ENCODE data around the gene TIMM17A.
"Not testable (repeated sequence)": the region's sequence is repeated elsewhere in the genome, so short reads cannot be mapped to it uniquely, and the experiment has no call there.

Gene TIMM17A

DNA sequence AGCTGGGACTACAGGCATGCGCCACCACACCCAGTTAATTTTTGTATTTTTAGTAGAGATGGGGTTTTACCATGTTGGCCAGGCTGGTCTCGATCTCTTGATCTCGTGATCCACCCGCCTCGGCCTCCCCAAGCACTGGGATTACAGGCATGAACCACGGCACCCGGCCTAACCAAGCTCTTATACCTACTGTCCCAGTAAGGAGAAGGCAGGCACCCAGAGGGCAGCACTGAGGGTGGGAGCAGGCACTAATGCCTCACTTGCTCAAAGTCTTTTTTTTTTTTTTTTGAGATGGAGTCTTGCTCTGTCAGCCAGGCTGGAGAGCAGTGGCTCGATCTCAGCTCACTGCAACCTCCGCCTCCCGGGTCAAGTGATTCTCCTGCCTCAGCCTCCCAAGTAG is 15.0 kb upstream of the TIMM17A start:
- not testable (repeated sequence) for DNase-seq (ENCODE audit: low spot score)

DNA sequence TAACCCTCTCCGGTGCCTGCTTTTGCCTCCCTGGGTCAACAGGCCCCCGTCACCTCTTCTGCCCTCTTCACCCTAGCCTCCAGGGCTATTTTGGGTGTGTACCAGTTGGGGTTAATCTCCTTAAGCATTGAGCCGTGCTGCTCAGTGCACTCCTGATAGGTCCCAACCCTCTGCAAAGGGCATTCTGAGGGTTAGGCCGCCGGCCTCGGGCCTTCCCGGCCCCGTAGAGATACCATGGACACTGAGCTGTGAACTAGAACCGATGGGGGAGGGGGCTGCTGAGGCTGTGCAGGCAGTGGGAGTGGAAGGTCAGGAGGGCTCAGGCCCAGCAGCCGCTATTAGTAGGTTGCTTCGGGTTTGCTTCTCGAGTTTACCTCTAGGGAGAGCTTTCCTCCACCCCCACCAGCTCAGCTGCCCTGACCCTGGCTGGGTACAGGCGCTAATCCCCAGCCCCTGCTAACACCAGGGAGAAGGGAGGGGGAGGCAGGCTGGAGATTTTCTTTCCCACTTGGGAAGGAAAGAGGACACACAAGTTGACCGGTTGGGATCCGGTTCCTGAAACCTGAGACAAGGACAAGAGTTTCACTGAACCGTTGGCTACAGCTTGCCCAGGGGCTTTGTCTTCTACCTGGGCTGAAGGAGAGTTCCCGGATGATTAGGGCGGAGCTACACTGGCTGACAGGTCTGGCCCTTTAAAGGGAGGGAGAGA is 13.7 kb upstream of the TIMM17A start:
- no peak for DNase-seq (ENCODE audit: low spot score)

DNA sequence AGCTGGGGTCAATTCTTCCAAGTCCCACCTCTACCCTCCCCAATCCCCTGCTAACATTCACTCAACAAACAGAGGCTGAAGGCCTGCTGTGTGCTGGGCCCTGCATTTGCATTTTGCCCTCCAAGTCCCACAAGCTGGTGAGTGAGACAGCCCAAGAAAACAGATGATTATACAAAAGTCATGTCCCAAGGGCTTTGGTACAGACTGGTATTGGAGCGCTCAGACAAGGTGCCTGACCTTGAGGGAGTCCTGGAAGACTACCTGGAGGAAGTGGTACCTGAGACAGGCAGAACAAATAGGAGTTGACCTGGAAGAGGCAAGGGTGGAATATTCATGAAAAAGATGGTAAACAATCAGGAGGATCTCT is 13.2 kb upstream of the TIMM17A start:
- DNase-seq (ENCODE audit: low spot score) = no peak

DNA sequence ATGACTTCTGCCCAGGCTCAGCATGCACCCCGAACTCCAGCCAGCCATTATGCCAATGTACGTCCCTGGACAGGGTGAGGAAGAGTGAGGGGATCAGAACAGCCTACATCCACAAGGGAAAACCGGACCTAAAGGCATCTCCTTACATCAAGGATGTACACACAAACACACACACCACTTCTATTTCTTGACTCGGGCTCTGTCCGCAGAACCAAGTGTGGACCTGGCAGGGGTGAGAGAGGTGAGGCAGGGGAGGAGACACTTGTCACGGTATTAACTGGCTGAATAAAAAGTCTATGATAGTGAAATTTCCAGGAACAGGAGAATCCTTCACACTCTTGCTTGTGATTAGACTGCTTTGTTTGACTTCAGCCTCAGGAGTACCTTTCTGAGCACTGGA is 11.3 kb upstream of the TIMM17A start:
- DNase-seq (ENCODE audit: low spot score) = no peak

DNA sequence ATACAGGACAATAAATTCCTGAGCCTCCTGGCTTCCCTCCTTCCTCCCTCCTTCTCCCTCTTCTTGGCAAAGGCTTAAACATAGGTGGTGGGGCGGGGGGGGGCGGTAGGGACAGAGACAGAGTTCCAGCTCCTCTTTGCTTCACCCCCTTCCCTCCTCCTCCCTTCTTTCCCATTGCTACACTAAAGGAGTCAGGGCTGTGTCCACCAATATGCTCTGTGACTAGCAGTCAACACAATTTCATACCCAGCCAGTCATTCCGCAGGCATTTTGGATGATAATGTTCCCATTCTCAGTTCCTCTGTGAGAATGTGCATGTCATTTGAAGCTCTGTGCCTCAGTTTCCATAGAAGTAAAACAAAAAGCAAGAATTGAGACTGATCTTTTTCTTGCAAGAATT is 10.7 kb upstream of the TIMM17A start:
- no peak for DNase-seq (ENCODE audit: low spot score)

DNA sequence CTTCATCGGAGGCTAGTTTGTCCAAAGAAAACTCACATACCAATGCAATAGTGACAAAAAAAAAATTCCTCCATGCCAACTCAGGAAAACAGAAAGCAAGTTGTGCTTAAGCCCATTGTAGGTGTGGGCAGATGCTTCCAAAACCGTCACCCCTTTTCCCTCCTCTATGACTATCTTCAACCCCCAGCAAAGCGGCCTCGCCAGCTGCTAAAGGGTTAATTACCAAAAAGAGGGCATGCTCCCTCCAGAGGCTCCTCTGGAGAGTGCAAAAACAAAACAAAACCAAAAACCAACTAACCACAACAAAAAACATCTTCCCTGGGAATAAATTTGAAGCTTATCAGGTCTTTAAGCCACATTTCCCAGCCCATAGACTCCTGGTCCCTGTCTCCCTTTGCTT is 10.1 kb upstream of the TIMM17A start:
- DNase-seq (ENCODE audit: low spot score) = no peak

DNA sequence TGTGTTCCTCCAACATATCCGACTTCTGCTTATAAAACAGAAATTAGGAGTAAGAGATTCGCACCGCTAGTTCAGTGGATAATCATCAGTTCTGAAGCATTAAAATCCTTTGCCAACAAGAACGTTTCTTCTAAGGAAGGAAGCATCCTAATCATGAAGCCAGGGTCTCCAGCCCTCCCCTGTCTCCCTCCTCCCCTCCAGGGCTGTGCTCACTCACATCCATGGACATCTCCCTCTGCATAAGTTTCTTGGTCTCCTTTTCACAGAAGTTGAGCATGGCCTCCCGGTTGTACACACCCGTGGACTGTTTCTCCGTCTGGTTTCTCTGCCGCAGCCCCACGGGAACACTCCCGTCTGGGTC is 9.5 kb upstream of the TIMM17A start:
- DNase-seq (ENCODE audit: low spot score) = no peak

DNA sequence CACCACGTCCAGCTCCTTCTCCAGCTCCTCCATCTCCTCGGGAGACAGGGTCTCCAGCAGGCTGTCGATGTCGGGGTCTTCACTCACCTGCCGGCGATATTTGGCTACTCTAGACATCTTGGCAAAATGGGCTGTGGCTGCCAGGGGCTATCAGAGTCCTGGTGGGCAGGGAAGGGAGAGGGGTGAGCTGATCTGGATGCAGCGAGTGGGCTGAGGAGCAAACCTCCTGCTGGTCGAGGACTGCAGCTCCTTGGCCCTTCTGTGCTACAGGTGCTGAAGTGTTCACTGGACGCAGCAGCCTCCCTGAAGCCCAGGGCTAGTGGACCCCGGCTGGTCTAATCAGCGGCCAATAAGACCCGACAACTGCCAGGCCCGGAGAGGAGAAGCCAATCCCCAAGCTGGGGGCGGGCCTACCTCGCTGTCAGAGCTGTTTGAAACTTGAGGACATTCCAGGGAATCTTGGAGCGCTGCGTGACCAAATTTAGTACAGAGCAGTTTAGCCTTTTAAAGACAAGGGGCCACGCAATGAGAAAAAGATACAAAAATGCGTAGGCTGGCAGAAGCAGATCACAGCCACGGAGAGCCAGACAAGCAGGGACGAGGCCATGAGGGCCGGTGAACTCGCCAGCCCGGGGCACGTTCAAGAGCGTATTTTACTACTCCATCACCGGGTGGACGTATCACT is 8.9 kb upstream of the TIMM17A start, which contains the start of gene LMOD1:
TSS of gene LMOD1 (minus strand) at position 325 of the 685 bp plus-strand sequence. CDS start at position 117, 208 bp downstream.
- DNase-seq (ENCODE audit: low spot score) = no peak

DNA sequence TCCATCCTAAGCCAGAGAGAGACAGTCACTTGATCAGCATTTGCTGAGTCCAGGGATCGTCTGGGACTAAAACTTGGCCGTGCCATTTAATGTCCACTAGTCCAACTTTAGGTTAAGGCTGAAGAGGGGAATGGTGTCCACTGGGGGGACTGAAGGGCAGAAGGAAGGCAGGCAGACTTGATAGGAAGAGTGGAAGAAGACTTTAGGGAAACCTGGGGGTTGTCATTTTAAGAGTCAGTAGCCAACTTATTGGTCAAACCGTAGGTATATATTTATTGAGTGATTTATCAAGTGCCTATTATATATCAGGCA is 7.7 kb upstream of the TIMM17A start:
- DNase-seq (ENCODE audit: low spot score) = no peak

DNA sequence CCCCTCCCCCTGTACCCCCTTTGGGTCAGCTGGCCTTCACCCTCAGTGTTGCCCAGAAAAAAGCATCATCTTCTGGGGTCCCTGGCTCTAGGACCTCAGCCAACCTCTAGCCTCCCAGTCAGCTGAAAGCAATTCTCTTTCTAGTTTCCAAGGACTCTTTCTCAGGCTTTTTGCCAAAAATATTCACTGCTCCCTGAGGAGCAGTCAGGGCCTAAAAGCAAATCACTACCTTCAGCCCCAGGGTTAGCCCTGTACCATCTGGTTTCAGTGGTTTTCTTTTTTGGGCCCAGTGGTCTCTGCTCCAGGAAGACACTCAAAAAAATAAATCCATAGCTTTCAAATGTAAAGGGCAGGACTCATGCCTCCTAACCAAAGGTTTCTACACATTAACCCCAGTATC is 5.8 kb upstream of the TIMM17A start:
- no peak for DNase-seq (ENCODE audit: low spot score)

DNA sequence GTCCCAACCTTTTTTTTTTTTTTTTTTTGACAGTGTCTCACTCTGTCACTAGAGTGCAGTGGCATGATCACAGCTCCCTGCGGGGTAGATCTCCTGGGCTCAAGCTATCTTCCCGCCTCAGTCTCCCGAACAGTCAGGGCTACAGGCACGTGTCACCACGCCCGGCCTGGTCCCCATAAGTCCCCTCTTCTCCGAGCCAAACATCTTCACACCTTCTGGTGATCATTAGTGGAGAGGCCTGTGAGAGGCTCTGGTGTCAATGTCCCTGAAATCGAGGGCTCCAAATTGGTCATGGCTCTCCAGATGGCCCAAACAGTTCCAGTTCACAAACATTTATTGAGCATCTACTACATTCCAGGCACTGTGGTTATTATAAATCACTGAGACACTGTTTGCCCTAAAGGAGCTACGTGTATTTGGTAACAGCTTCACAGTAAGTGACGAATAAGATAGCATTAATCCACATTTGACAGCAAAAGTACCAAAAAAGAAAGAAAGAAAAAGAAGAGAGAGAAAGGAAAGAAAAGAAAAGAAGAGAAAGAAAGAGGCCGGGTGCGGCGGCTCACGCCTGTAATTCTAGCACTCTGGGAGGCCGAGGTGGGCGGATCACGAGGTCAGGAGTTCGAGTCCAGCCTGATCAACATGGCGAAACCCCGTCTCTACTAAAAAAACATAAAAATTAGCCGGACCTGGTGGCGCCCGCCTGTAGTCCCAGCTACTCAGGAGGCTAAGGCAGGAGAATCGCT is 867 bp upstream of the TIMM17A start:
- no peak for DNase-seq (ENCODE audit: low spot score)

DNA sequence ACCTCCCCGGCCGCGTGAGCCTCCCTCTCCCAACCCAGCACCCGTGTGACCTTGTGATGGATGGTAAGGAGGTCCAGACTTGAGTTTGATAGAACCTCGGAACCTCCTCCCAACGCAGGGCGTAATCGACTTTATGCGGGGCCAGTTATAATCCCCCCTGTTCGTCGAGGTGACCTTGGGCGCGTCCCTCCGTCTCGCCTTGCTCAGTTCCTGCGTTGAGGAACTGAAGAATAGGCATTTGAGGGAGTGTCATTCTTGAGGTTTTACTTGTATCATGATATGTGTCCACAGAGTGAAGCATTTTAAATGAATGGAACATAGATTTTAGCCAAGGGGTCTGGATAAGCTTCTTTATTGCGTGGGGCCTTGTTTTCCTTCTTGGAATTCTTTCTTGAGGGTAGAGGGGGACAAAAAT is 433 bp downstream of the TIMM17A start:
- no peak for DNase-seq (ENCODE audit: low spot score)

DNA sequence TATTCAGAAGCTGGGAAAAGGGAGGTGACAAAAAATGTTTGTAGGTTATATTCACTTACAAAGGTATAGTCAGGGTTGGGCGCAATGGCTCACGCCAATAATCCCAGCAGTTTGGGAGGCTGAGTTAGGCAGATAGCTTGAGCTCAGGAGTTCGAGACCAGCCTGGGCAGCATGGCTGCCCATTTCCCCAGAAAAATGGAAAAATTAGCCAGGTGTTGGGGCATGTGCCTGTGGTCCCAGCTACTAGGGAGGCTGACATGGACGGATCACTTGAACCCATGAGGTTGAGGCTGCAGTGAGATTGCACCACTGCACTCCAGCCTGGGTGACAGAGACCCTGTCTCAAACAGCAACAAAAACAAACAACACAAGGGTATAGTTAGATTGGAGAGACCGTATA is 3.0 kb downstream of the TIMM17A start:
- no peak for DNase-seq (ENCODE audit: low spot score)

DNA sequence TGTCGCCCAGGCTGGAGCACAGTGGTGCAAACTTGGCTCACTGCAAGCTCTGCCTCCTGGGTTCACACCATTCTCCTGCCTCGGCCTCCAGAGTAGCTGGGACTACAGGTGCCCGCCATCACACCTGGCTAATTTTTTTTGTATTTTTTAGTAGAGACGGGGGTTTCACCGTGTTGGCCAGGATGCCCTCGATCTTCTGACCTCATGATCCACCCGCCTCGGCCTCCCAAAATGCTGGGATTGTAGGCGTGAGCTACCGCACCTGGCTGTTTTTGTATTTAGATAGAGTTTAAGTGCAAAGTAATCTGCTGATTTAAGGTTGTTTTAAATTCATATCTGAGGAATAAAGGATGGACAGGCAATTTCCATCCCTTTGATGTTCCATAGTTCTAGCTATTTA is 7.1 kb downstream of the TIMM17A start:
- DNase-seq (ENCODE audit: low spot score) = not testable (repeated sequence)

DNA sequence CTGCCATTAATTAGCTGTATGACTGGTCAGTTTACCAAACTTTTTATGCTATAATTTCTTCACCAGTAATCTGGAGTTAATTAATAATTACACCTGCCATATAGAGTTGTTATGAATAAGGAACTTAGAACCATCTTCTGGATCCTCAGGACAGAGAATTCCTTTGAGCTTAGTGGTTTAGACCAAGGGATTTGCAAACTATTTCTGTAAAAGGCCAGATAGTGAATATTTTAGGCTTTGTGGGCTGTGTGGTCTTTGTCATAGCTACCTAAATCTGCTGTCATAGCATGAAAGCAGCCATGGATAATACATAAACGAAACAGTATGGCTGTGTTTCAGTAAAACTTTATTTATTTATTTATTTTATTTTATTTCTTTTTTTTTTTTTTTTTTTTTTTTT is 9.0 kb downstream of the TIMM17A start:
- DNase-seq (ENCODE audit: low spot score) = no peak

DNA sequence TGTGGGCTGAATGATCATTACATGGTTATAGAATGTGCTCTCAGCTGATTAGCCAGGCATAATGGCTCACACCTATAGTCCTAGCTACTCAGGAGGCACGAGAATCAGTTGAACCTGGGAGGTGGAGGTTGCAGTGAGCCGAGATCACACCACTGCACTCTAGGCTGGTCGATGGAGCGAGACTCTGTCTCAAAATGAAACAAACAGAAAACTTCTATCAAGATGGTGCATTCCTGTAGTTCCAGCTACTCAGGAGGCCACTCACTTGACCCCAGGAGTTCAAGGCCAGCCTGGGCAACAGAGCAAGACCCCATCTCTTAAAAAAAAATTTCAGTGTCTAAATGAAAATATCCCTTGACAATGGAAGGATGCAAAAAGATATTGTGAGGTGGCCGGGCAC is 10.9 kb downstream of the TIMM17A start:
- no peak for DNase-seq (ENCODE audit: low spot score)

DNA sequence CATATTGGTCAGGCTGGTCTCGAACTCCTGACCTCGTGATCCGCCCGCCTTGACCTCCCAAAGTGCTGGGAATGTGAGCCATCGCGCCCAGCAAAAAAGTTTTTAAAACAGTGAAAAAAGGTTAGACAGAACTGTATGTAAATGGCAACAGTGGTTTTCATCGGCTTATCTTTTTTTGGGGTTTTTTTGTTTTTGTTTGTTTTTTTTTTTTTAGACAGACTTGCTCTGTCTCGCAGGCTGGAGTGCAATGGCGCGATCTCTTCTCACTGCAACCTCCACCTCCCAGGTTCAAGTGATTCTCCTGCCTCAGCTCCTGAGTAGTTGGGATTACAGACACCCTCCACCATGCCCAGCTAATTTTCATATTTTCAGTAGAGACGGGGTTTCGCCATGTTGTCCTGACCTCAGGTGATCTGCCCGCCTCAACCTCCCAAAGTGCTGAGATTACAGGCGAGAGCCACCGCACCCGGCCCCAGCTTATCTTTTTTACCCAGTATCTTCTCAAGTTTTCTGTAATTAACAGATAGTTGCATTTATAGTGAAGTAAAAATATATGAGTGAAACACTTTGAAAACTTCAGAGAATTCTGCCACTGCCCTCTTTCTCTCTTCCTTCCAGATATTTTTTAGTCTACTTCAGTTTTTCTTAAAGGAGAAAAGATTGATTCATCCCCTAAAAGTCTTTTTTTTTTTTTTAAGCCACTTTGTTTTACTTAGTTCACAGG is 13.1 kb downstream of the TIMM17A start:
- DNase-seq (ENCODE audit: low spot score) = no peak

DNA sequence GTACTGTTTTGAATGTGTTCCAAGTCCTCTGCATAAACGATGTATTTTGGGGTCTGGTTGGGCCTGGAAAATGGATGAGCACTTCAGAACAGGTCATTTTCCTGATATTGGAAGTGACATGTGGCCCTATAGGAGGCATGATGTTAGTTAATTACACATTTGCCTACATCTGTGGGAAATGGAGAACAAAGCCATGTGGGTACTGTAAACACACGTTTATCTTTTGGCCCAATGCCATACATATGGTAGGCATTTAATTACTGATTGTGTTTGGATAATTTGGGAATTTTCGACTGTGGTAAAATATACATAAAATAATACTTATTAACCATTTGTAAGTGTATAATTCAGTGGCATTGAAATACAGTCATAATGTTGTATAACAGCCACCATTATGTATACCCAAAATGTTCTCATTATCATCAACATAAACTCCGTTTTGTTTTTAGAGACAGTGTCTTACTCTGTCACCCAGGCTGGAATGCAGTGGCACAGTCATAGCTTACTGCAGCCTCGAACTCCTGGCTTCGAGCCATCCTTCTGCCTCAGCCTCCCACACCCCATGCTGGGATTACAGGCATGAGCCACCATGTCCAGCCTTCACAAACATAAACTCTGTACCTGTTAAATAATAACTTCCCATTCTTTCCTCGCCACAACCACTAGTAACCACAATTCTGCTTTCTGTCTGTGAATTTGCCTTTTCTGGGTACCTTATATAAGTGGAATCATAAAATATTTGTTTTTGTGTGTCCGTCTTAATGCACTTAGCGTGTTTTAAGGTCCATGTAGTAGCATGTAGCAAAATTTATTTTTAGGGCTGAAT is 15.2 kb downstream of the TIMM17A start:
- DNase-seq (ENCODE audit: low spot score) = no peak

DNA sequence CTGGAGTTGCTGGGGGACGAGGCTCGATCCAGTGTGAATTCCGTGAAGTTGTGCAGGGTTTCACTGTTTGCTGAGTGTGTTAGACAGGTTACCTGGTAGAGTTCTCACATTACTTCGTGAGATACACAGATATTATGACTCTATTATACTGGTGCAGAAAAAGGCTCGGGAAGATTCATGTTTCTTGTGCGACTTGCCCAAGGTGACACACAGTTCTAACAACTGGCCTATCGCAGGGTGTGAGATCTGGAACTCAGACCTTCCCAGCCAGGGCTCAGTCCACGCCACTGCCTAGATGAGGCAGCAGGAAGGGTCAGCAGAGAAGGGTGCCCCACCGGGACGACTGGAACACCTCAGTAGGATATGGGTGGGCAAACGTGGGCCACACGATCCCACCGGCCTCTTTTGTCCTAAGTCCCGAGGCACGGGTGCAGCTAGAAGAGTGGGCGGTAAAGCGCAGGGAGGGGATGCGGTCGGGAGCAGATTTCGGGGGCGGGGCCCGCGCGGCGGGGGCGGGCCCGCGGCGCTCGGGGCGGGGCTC is 26.8 kb downstream of the TIMM17A start:
- peak; percentile 64 for DNase-seq (ENCODE audit: low spot score)

DNA sequence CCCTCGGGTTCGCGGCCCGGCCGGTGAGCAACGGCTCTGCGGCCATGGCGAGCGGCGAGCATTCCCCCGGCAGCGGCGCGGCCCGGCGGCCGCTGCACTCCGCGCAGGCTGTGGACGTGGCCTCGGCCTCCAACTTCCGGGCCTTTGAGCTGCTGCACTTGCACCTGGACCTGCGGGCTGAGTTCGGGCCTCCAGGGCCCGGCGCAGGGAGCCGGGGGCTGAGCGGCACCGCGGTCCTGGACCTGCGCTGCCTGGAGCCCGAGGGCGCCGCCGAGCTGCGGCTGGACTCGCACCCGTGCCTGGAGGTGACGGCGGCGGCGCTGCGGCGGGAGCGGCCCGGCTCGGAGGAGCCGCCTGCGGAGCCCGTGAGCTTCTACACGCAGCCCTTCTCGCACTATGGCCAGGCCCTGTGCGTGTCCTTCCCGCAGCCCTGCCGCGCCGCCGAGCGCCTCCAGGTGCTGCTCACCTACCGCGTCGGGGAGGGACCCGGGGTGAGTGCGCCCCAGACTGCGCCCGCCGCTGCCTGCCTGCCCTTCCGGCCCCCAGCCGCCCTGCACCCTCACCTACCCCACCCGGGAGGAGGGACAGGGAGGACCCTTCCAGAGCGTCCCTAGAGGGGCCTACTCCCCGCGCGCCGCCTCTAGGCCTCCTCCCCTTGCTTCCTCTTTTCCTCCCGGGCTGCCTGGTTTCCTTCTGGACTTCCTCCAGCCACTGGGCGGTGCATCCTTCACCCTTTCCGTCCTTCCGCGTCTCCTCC is 27.5 kb downstream of the TIMM17A start, which contains the start of gene RNPEP:
TSS of gene RNPEP (plus strand) at position 26 of the 757 bp plus-strand sequence. CDS start at position 45, 19 bp downstream.
- peak; percentile 30 for DNase-seq (ENCODE audit: low spot score)

DNA sequence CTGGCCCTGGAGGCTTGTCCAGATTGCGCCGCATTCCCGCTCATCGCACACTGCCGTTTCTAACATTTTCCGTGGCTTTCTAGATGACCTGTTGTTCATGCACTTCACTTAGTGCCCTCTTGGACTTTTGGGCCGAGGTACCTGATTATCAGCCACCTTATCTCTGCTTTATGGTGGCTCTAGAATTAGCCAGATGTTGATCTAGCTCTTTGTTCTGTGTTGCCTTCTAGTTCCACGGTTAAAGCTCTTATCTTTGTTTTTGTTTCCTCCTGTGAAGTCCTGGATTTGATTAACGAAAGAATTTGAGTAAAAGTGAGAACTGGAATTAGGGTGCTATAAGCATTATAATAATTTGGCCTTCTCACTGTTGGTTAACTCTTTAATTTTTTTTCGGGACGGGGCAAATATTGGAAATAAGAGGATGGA is 28.1 kb downstream of the TIMM17A start:
- peak; percentile 1 for DNase-seq (ENCODE audit: low spot score)
